A549 (cell line): Measurements from ENCODE around the gene ZFHX3. TPM values are rescaled to one million over a fixed set of nuclear protein-coding genes. Genes with fewer than 3 reads are reported as not detected.

Source experiments
- ATAC-seq, 2 experiments: fragments of 200-7000 bp in 1 of 2; fragments of >200 bp in 1 of 2; cut with Nextera tagmentation in 1 of 2; cut with Tn5 transposase in 1 of 2; 3 replicates each; pipeline versions ENCODE4 v1.8.0 to v1.9.1; 2018 to 2020; ENCODE audit warnings: mild to moderate bottlenecking in 1 of 2, moderate library complexity in 1 of 2
- CTCF ChIA-PET: fragments of 300-600 bp; sonication (Branson Sonifier 250); formaldehyde crosslinking; extraction: SDS; loops from one replicate; lab custom pipeline; 2021; ENCODE audit warnings: antibody characterized with exemption, inconsistent platforms; lab: Yijun Ruan, JAX
- POLR2A ChIA-PET: fragments of 350-600 bp; formaldehyde crosslinking; extraction: SDS; loops from one replicate; lab custom pipeline; 2021; ENCODE audit warnings: antibody characterized with exemption, inconsistent platforms; lab: Yijun Ruan, JAX
- DNase-seq, 2 experiments: peaks; one replicate each; pipeline versions ENCODE4 v3.0.0 to v3.0.0-alpha.2; 2011 to 2016; ENCODE audit warnings: low read depth in 1 of 2, low spot score in 1 of 2
- FAIRE-seq: peaks from 2 replicates; lab custom pipeline; 2011; peaks lifted over from hg19 to GRCh38; lab: Jason Lieb, UNC
- H3K27ac ChIP-seq, 2 experiments: fragments of >200 bp; sonication (Bioruptor Twin); formaldehyde crosslinking; 3 replicates each; pipeline ENCODE4 v1.5.1; 2016 to 2017
- H3K4me1 ChIP-seq: fragments of >200 bp; sonication (Bioruptor Twin); formaldehyde crosslinking; 3 replicates; pipeline ENCODE4 v1.6.1; 2016
- H3K4me2 ChIP-seq: fragments of >200 bp; sonication (Bioruptor Twin); formaldehyde crosslinking; 3 replicates; pipeline ENCODE4 v1.6.1; 2016
- H3K4me3 ChIP-seq: fragments of >200 bp; sonication (Bioruptor Twin); formaldehyde crosslinking; 3 replicates; pipeline ENCODE4 v1.5.1; 2016
- H3K9me3 ChIP-seq: fragments of >200 bp; sonication (Bioruptor Twin); formaldehyde crosslinking; 3 replicates; pipeline ENCODE4 v1.6.1; 2016
- CEBPB ChIP-seq, 2 experiments: fragments of >200 bp in 1 of 2; sonication (Bioruptor Twin) in 1 of 2; formaldehyde crosslinking in 1 of 2; IDR thresholded peaks; 2 replicates each; pipeline ENCODE4 v1.6.1; 2012 to 2016
- CTCF ChIP-seq: fragments of >200 bp; sonication (Bioruptor Twin); formaldehyde crosslinking; IDR thresholded peaks from 3 replicates; pipeline ENCODE4 v1.5.1; 2016
- ELK1 ChIP-seq: fragments of 150-350 bp; IDR thresholded peaks from 2 replicates; pipeline ENCODE4 v1.6.1; 2014; ENCODE audit warnings: low read depth, mild to moderate bottlenecking, low read length
- ESRRA ChIP-seq: fragments of 150-350 bp; IDR thresholded peaks from 2 replicates; pipeline ENCODE4 v1.6.1; 2014; ENCODE audit warnings: mild to moderate bottlenecking, low read length, borderline replicate concordance
- FOXS1 ChIP-seq: fragments of 250-450 bp; sonication (Bioruptor Pico); IDR thresholded peaks from 2 replicates; pipeline ENCODE4 v1.5.0; 2020; ENCODE audit warnings: mild to moderate bottlenecking, moderate library complexity
- HDAC2 ChIP-seq: fragments of 200-600 bp; sonication (generic); IDR thresholded peaks from 2 replicates; pipeline ENCODE4 v1.6.1; 2016
- HEYL ChIP-seq: fragments of 250-450 bp; sonication (Bioruptor Pico); IDR thresholded peaks from 2 replicates; pipeline ENCODE4 v1.8.0; 2021; ENCODE audit warnings: mild to moderate bottlenecking, moderate library complexity
- KDM1A ChIP-seq: fragments of 200-600 bp; sonication (generic); IDR thresholded peaks from 2 replicates; pipeline ENCODE4 v1.6.1; 2016; ENCODE audit warnings: low read depth, mild to moderate bottlenecking
- KDM5A ChIP-seq: fragments of 200-600 bp; sonication (generic); IDR thresholded peaks from 2 replicates; pipeline ENCODE4 v1.6.1; 2016; ENCODE audit warnings: antibody characterized with exemption, mild to moderate bottlenecking
- MAX ChIP-seq: IDR thresholded peaks from 2 replicates; pipeline ENCODE4 v1.6.1; 2012
- MYC ChIP-seq: IDR thresholded peaks from 2 replicates; pipeline ENCODE4 v1.6.1; 2012; ENCODE audit warnings: mild to moderate bottlenecking, inconsistent platforms, low read length, improper control_type of control experiment, borderline replicate concordance
- PHF8 ChIP-seq: fragments of 200-600 bp; sonication (generic); IDR thresholded peaks from 2 replicates; pipeline ENCODE4 v1.6.1; 2016; ENCODE audit warnings: low read depth, mild to moderate bottlenecking, antibody characterized with exemption, moderate library complexity, borderline replicate concordance
- RAD21 ChIP-seq, 2 experiments: fragments of >200 bp in 1 of 2; sonication (Bioruptor Twin) in 1 of 2; formaldehyde crosslinking in 1 of 2; IDR thresholded peaks in 1 of 2; conservative IDR thresholded peaks in 1 of 2; 2 replicates in 1 of 2; 3 replicates in 1 of 2; pipeline ENCODE4 v1.6.1; 2012 to 2018; ENCODE audit warnings: inconsistent platforms in 1 of 2
- SREBF2 ChIP-seq: fragments of 450-650 bp; IDR thresholded peaks from 2 replicates; pipeline ENCODE4 v1.6.1; 2014; ENCODE audit warnings: mild to moderate bottlenecking, moderate library complexity
- TFCP2L1 ChIP-seq: fragments of 250-450 bp; sonication (Bioruptor Pico); IDR thresholded peaks from 2 replicates; pipeline ENCODE4 v1.5.0; 2021; ENCODE audit warnings: mild to moderate bottlenecking
- USF2 ChIP-seq: fragments of 450-650 bp; IDR thresholded peaks from 2 replicates; pipeline ENCODE4 v1.6.1; 2014; ENCODE audit warnings: antibody characterized with exemption
- WGBS: methylation state at CpG from one replicate; pipeline ENCODE4 v1.1.6; 2017; ENCODE audit errors: missing lambda C conversion rate; 5-methylcytosine and 5-hydroxymethylcytosine counted together
- polyA plus RNA-seq, 4 experiments: library from polyadenylated mRNA; depleted of rRNA in 3 of 4; stranded (reverse); fragments of >200 nt; fragmentation: RNase III in 1 of 4; extraction: RNeasy Plus Mini Kit Qiagen cat#74134 plus additional on column Dnase treatment in 1 of 4; gene quantifications; 2 replicates in 3 of 4; 3 replicates in 1 of 4; pipeline ENCODE4 v1.2.3, GENCODE V29; 2011 to 2017

ZFHX3 gene
- polyA plus RNA-seq, 2 of the 4 experiments (the other 2 are of a cell fraction), result 3.9 to 6.5 TPM

- TF ChIP-seq SREBF2, result no peak
- no peak for TF ChIP-seq USF2
- TF ChIP-seq KDM5A, result no peak
- TF ChIP-seq KDM1A, result no peak
- ChIA-PET POLR2A (no interaction called here), CTCF (interaction anchor here (0.6 to 1.0 kb wide), 4 partner anchors 10 to 217 kb away, joined by 3 to 5 read pairs (median 4); no protein-coding TSS in a partner anchor)
- ATAC-seq (peak; percentile 22 to 23; a peak in 4 of 6 replicates), DNase-seq (no peak), FAIRE-seq (no peak)
- H3K4me2 ChIP-seq, result peak overlapping the region; percentile 58
- H3K4me1 ChIP-seq, result peaks cover 63% of the 10 kb centered on the region
- no peaks in the 10 kb centered on the region for H3K9me3 ChIP-seq
- peak overlapping the region; percentile 59 to 67 for H3K27ac ChIP-seq
- 68% methylated on average over 25 of the region's 25 CpGs for WGBS
- 0 out of 3 replicates have a peak overlapping the region, but pooled peaks have one; percentile 9 for H3K4me3 ChIP-seq
Observed at GRCh38 chr16:73064212-73064993, 16.5 kb upstream of the ZFHX3 start.

GRCh38 chr16:73063854-73064211, 15.9 kb upstream of the ZFHX3 start:
- no peak for DNase-seq
- 71% methylated on average over 14 of the region's 14 CpGs for WGBS
- Histone ChIP-seq H3K4me3 (no peak overlapping the region), H3K9me3 (no peaks in the 10 kb centered on the region), H3K4me1 (peaks cover 58% of the 10 kb centered on the region), H3K4me2 (peak overlapping the region; percentile 58), H3K27ac (peak overlapping the region; percentile 59 to 67)
- FAIRE-seq, result no peak
- ATAC-seq, result no peak
- CTCF ChIA-PET, result interaction anchor here (0.6 to 1.1 kb wide), 4 partner anchors 10 to 216 kb away, joined by 3 to 5 read pairs (median 4); no protein-coding TSS in a partner anchor
- POLR2A ChIA-PET, result no interaction called here
- TF ChIP-seq MAX (no peak), SREBF2 (no peak), PHF8 (no peak), HEYL (CRISPR knock-in tag) (no peak), FOXS1 (CRISPR knock-in tag) (no peak), ELK1 (no peak), RAD21 (conservative IDR thresholded peaks at IDR 0.05 in 1 of 2, IDR thresholded peaks at IDR 0.05 in 1 of 2) (no peak), CTCF (no peak), TFCP2L1 (no peak), CEBPB (IDR thresholded peaks at IDR 0.05) (no peak)

- no peak overlapping the region for H3K4me3 ChIP-seq
- POLR2A ChIA-PET, result interaction anchor here (1.1 kb wide), 1 partner anchor 10 kb away, joined by 5 read pairs; no protein-coding TSS in a partner anchor
- DNase-seq (no peak), FAIRE-seq (no peak), ATAC-seq (no peak)
- no peak overlapping the region; the same call in 2 of the 3 replicates for H3K4me2 ChIP-seq
- H3K9me3 ChIP-seq, result no peaks in the 10 kb centered on the region
- WGBS, result 86% methylated on average over 55 of the region's 55 CpGs
- no peak for TF ChIP-seq ESRRA
- no peak for TF ChIP-seq SREBF2
- no peak for TF ChIP-seq MYC
- TF ChIP-seq HDAC2, result no peak
- peaks cover 50% of the 10 kb centered on the region for H3K4me1 ChIP-seq
- H3K27ac ChIP-seq, result peak overlapping the region; percentile 59 to 67; a peak in 4 of 6 replicates
- CTCF ChIA-PET, result interaction anchor here (0.5 to 1.1 kb wide), 4 partner anchors 9 to 230 kb away, joined by 3 to 4 read pairs (median 4); no protein-coding TSS in a partner anchor
Observed at GRCh38 chr16:73062743-73063733, 15.1 kb upstream of the ZFHX3 start.
